ENCODE measurements around the gene OSTC.

OSTC gene

GRCh38 chr4:108650212-108651013 lies at the start of gene OSTC:
Gene OSTC, plus strand, starts transcription at chr4:108650599. Its CDS starts 57 bp downstream, at chr4:108650656.
- H3K36me3 ChIP-seq (ENCODE audit: control insufficient read depth in 2 of 2, insufficient read depth in 2 of 2, low read length in 2 of 2): peaks cover 0 to 4% of the 10 kb centered on the region in 2 donors
- H3K4me1 ChIP-seq (ENCODE audit: control insufficient read depth in 2 of 2, insufficient read depth in 2 of 2, low read length in 2 of 2): peaks cover 6 to 16% of the 10 kb centered on the region in 2 donors
- peak within 1 kb of the TSS; percentile 82 to 87 for H3K9ac ChIP-seq (ENCODE audit: low read depth in 1 of 2, low read length in 2 of 2)
- no peaks in the 10 kb centered on the region for H3K9me3 ChIP-seq (ENCODE audit: control insufficient read depth in 2 of 2, low read length in 2 of 2)
- H3K4me3 ChIP-seq (ENCODE audit: low read length in 2 of 2): peak within 1 kb of the TSS; percentile 85 to 98
- H3K27me3 ChIP-seq (ENCODE audit: control insufficient read depth in 2 of 2, insufficient read depth in 2 of 2, low read length in 2 of 2): no peaks in the 10 kb centered on the region
- peak within 1 kb of the TSS; percentile 81 to 85 for H3K27ac ChIP-seq (ENCODE audit: low read depth in 2 of 2, low read length in 2 of 2)

GRCh38 chr4:108601106-108601505 lies 49.3 kb upstream of the OSTC start:
- Histone ChIP-seq H3K27me3 (ENCODE audit: control insufficient read depth in 2 of 2, insufficient read depth in 2 of 2, low read length in 2 of 2) (no peaks in the 10 kb centered on the region), H3K9me3 (ENCODE audit: control insufficient read depth in 2 of 2, low read length in 2 of 2) (no peaks in the 10 kb centered on the region), H3K4me3 (ENCODE audit: low read length in 2 of 2) (no peak overlapping the region), H3K9ac (ENCODE audit: low read depth in 1 of 2, low read length in 2 of 2) (no peak overlapping the region), H3K4me1 (ENCODE audit: control insufficient read depth in 2 of 2, insufficient read depth in 2 of 2, low read length in 2 of 2) (no peaks in the 10 kb centered on the region), H3K36me3 (ENCODE audit: control insufficient read depth in 2 of 2, insufficient read depth in 2 of 2, low read length in 2 of 2) (no peaks in the 10 kb centered on the region), H3K27ac (ENCODE audit: low read depth in 2 of 2, low read length in 2 of 2) (no peak overlapping the region)

- H3K27me3 ChIP-seq (ENCODE audit: control insufficient read depth in 2 of 2, insufficient read depth in 2 of 2, low read length in 2 of 2): no peaks in the 10 kb centered on the region
- no peak overlapping the region for H3K27ac ChIP-seq (ENCODE audit: low read depth in 2 of 2, low read length in 2 of 2)
- no peak overlapping the region for H3K4me3 ChIP-seq (ENCODE audit: low read length in 2 of 2)
- no peaks in the 10 kb centered on the region for H3K36me3 ChIP-seq (ENCODE audit: control insufficient read depth in 2 of 2, insufficient read depth in 2 of 2, low read length in 2 of 2)
- H3K4me1 ChIP-seq (ENCODE audit: control insufficient read depth in 2 of 2, insufficient read depth in 2 of 2, low read length in 2 of 2): no peaks in the 10 kb centered on the region
- no peak overlapping the region for H3K9ac ChIP-seq (ENCODE audit: low read depth in 1 of 2, low read length in 2 of 2)
- no peaks in the 10 kb centered on the region for H3K9me3 ChIP-seq (ENCODE audit: control insufficient read depth in 2 of 2, low read length in 2 of 2)
Observed at GRCh38 chr4:108601532-108601931, 48.9 kb upstream of the OSTC start.

GRCh38 chr4:108602163-108602562 lies 48.2 kb upstream of the OSTC start:
- Histone ChIP-seq H3K4me3 (ENCODE audit: low read length in 2 of 2) (no peak overlapping the region), H3K9me3 (ENCODE audit: control insufficient read depth in 2 of 2, low read length in 2 of 2) (no peaks in the 10 kb centered on the region), H3K27ac (ENCODE audit: low read depth in 2 of 2, low read length in 2 of 2) (no peak overlapping the region), H3K27me3 (ENCODE audit: control insufficient read depth in 2 of 2, insufficient read depth in 2 of 2, low read length in 2 of 2) (no peaks in the 10 kb centered on the region), H3K36me3 (ENCODE audit: control insufficient read depth in 2 of 2, insufficient read depth in 2 of 2, low read length in 2 of 2) (no peaks in the 10 kb centered on the region), H3K9ac (ENCODE audit: low read depth in 1 of 2, low read length in 2 of 2) (no peak overlapping the region), H3K4me1 (ENCODE audit: control insufficient read depth in 2 of 2, insufficient read depth in 2 of 2, low read length in 2 of 2) (no peaks in the 10 kb centered on the region)

GRCh38 chr4:108607079-108607815 lies 43.2 kb upstream of the OSTC start:
- Histone ChIP-seq H3K9me3 (ENCODE audit: control insufficient read depth in 2 of 2, low read length in 2 of 2) (no peaks in the 10 kb centered on the region), H3K27me3 (ENCODE audit: control insufficient read depth in 2 of 2, insufficient read depth in 2 of 2, low read length in 2 of 2) (no peaks in the 10 kb centered on the region), H3K27ac (ENCODE audit: low read depth in 2 of 2, low read length in 2 of 2) (no peak overlapping the region), H3K9ac (ENCODE audit: low read depth in 1 of 2, low read length in 2 of 2) (no peak overlapping the region), H3K4me1 (ENCODE audit: control insufficient read depth in 2 of 2, insufficient read depth in 2 of 2, low read length in 2 of 2) (no peaks in the 10 kb centered on the region), H3K4me3 (ENCODE audit: low read length in 2 of 2) (no peak overlapping the region), H3K36me3 (ENCODE audit: control insufficient read depth in 2 of 2, insufficient read depth in 2 of 2, low read length in 2 of 2) (no peaks in the 10 kb centered on the region)

- H3K9me3 ChIP-seq (ENCODE audit: control insufficient read depth in 2 of 2, low read length in 2 of 2): no peaks in the 10 kb centered on the region
- no peak overlapping the region for H3K9ac ChIP-seq (ENCODE audit: low read depth in 1 of 2, low read length in 2 of 2)
- no peaks in the 10 kb centered on the region for H3K36me3 ChIP-seq (ENCODE audit: control insufficient read depth in 2 of 2, insufficient read depth in 2 of 2, low read length in 2 of 2)
- no peak overlapping the region for H3K27ac ChIP-seq (ENCODE audit: low read depth in 2 of 2, low read length in 2 of 2)
- no peaks in the 10 kb centered on the region for H3K27me3 ChIP-seq (ENCODE audit: control insufficient read depth in 2 of 2, insufficient read depth in 2 of 2, low read length in 2 of 2)
- no peaks in the 10 kb centered on the region for H3K4me1 ChIP-seq (ENCODE audit: control insufficient read depth in 2 of 2, insufficient read depth in 2 of 2, low read length in 2 of 2)
- H3K4me3 ChIP-seq (ENCODE audit: low read length in 2 of 2): no peak overlapping the region
Observed at GRCh38 chr4:108611365-108611764, 39.0 kb upstream of the OSTC start.

- Histone ChIP-seq H3K4me1 (ENCODE audit: control insufficient read depth in 2 of 2, insufficient read depth in 2 of 2, low read length in 2 of 2) (no peaks in the 10 kb centered on the region), H3K4me3 (ENCODE audit: low read length in 2 of 2) (no peak overlapping the region), H3K9me3 (ENCODE audit: control insufficient read depth in 2 of 2, low read length in 2 of 2) (no peaks in the 10 kb centered on the region), H3K36me3 (ENCODE audit: control insufficient read depth in 2 of 2, insufficient read depth in 2 of 2, low read length in 2 of 2) (no peaks in the 10 kb centered on the region), H3K27me3 (ENCODE audit: control insufficient read depth in 2 of 2, insufficient read depth in 2 of 2, low read length in 2 of 2) (no peaks in the 10 kb centered on the region), H3K9ac (ENCODE audit: low read depth in 1 of 2, low read length in 2 of 2) (no peak overlapping the region), H3K27ac (ENCODE audit: low read depth in 2 of 2, low read length in 2 of 2) (no peak overlapping the region)
Observed at GRCh38 chr4:108612365-108612764, 38.0 kb upstream of the OSTC start.

GRCh38 chr4:108619372-108620100 lies 30.9 kb upstream of the OSTC start:
- Histone ChIP-seq H3K36me3 (ENCODE audit: control insufficient read depth in 2 of 2, insufficient read depth in 2 of 2, low read length in 2 of 2) (peaks cover 26% of the 10 kb centered on the region in 2 donors), H3K27ac (ENCODE audit: low read depth in 2 of 2, low read length in 2 of 2) (peak overlapping the region; percentile 10 to 46), H3K4me3 (ENCODE audit: low read length in 2 of 2) (peak overlapping the region; percentile 87 to 95), H3K27me3 (ENCODE audit: control insufficient read depth in 2 of 2, insufficient read depth in 2 of 2, low read length in 2 of 2) (no peaks in the 10 kb centered on the region), H3K9me3 (ENCODE audit: control insufficient read depth in 2 of 2, low read length in 2 of 2) (no peaks in the 10 kb centered on the region), H3K9ac (ENCODE audit: low read depth in 1 of 2, low read length in 2 of 2) (peak overlapping the region; percentile 65 to 72), H3K4me1 (ENCODE audit: control insufficient read depth in 2 of 2, insufficient read depth in 2 of 2, low read length in 2 of 2) (peaks cover 12 to 16% of the 10 kb centered on the region in 2 donors)

- Histone ChIP-seq H3K36me3 (ENCODE audit: control insufficient read depth in 2 of 2, insufficient read depth in 2 of 2, low read length in 2 of 2) (peaks cover 33 to 34% of the 10 kb centered on the region in 2 donors), H3K4me1 (ENCODE audit: control insufficient read depth in 2 of 2, insufficient read depth in 2 of 2, low read length in 2 of 2) (peaks cover 12 to 16% of the 10 kb centered on the region in 2 donors), H3K9ac (ENCODE audit: low read depth in 1 of 2, low read length in 2 of 2) (peak within 1 kb of the TSS; percentile 89 to 90), H3K27me3 (ENCODE audit: control insufficient read depth in 2 of 2, insufficient read depth in 2 of 2, low read length in 2 of 2) (no peaks in the 10 kb centered on the region), H3K9me3 (ENCODE audit: control insufficient read depth in 2 of 2, low read length in 2 of 2) (no peaks in the 10 kb centered on the region), H3K27ac (ENCODE audit: low read depth in 2 of 2, low read length in 2 of 2) (peak within 1 kb of the TSS; percentile 84 to 90), H3K4me3 (ENCODE audit: low read length in 2 of 2) (peak within 1 kb of the TSS; percentile 87 to 95)
Observed at GRCh38 chr4:108620101-108620932, 30.1 kb upstream of the OSTC start, which contains the start of gene RPL34. Gene RPL34, plus strand, starts transcription at chr4:108620576. Its CDS starts 1,384 bp downstream, at chr4:108621960.

Data from mucosa of rectum (tissue), 2 donors.